GM19351 (cell line): ENCODE results near the gene DLGAP3.
"Not testable (repeated sequence)": the region's sequence is repeated elsewhere in the genome, so short reads cannot be mapped to it uniquely, and the experiment has no call there.

ENCODE experiments used
- ATAC-seq: cut with Tn5 transposase; IDR thresholded peaks from one replicate; pipeline ENCODE4 v1.9.1; 2021; ENCODE audit warnings: mild to moderate bottlenecking, moderate library complexity; ENCODE audit not compliant: unreplicated experiment

The DLGAP3 gene

GRCh38 chr1:34929497-34929852, at the start of gene DLGAP3:
Gene DLGAP3 (minus strand): TSS chr1:34929650. CDS start chr1:34905383, 24,267 bp downstream.
- ATAC-seq, result no peak

GRCh38 chr1:34978921-34979320, 49.5 kb upstream of the DLGAP3 start:
- no peak for ATAC-seq

GRCh38 chr1:34977858-34978257, 48.4 kb upstream of the DLGAP3 start:
- no peak for ATAC-seq

GRCh38 chr1:34977210-34977471, 47.7 kb upstream of the DLGAP3 start:
- no peak for ATAC-seq

GRCh38 chr1:34976384-34977209, 47.1 kb upstream of the DLGAP3 start:
- no peak for ATAC-seq

- no peak for ATAC-seq
Observed at GRCh38 chr1:34975771-34976170, 46.3 kb upstream of the DLGAP3 start.

- no peak for ATAC-seq
Observed at GRCh38 chr1:34975338-34975737, 45.9 kb upstream of the DLGAP3 start.

- no peak for ATAC-seq
Observed at GRCh38 chr1:34974626-34975025, 45.2 kb upstream of the DLGAP3 start.

- ATAC-seq, result no peak
Observed at GRCh38 chr1:34973326-34973725, 43.9 kb upstream of the DLGAP3 start.

- ATAC-seq, result no peak
Observed at GRCh38 chr1:34970829-34971228, 41.4 kb upstream of the DLGAP3 start.

- ATAC-seq, result no peak
Observed at GRCh38 chr1:34970220-34970735, 40.8 kb upstream of the DLGAP3 start.

- not testable (repeated sequence) for ATAC-seq
Observed at GRCh38 chr1:34968297-34968696, 38.8 kb upstream of the DLGAP3 start.

GRCh38 chr1:34967672-34968071, 38.2 kb upstream of the DLGAP3 start:
- ATAC-seq, result not testable (repeated sequence)

- ATAC-seq, result no peak
Observed at GRCh38 chr1:34965597-34965996, 36.1 kb upstream of the DLGAP3 start.

- no peak for ATAC-seq
Observed at GRCh38 chr1:34950428-34950827, 21.0 kb upstream of the DLGAP3 start.

- ATAC-seq, result not testable (repeated sequence)
Observed at GRCh38 chr1:34948739-34949138, 19.3 kb upstream of the DLGAP3 start.

- ATAC-seq, result not testable (repeated sequence)
Observed at GRCh38 chr1:34947641-34948314, 18.3 kb upstream of the DLGAP3 start.

- no peak for ATAC-seq
Observed at GRCh38 chr1:34946211-34946610, 16.8 kb upstream of the DLGAP3 start.

GRCh38 chr1:34941798-34942197, 12.3 kb upstream of the DLGAP3 start:
- not testable (repeated sequence) for ATAC-seq

- ATAC-seq, result no peak
Observed at GRCh38 chr1:34930702-34931071, 1.2 kb upstream of the DLGAP3 start.

GRCh38 chr1:34929853-34930701, 627 bp upstream of the DLGAP3 start:
- ATAC-seq, result no peak
